Nephron progenitor cell (in vitro differentiated cells): ENCODE data around the gene CACNA2D3.

ENCODE experiments used
- DNase-seq: peaks from one replicate; pipeline ENCODE4 v3.0.0; 2021
- H3K27ac Mint-ChIP-seq: 2 replicates; pipeline ENCODE4 v1.8.0; 2021; ENCODE audit warnings: mild to moderate bottlenecking, moderate library complexity, mixed read lengths
- H3K27me3 Mint-ChIP-seq: 2 replicates; pipeline ENCODE4 v1.8.0; 2021; ENCODE audit warnings: mild to moderate bottlenecking, low read depth, mixed read lengths; ENCODE audit not compliant: poor library complexity
- H3K36me3 Mint-ChIP-seq: 2 replicates; pipeline ENCODE4 v1.8.0; 2021; ENCODE audit warnings: low read depth, mixed read lengths
- H3K4me1 Mint-ChIP-seq: 2 replicates; pipeline ENCODE4 v1.8.0; 2021; ENCODE audit warnings: mixed read lengths
- H3K4me3 Mint-ChIP-seq: 2 replicates; pipeline ENCODE4 v1.8.0; 2021; ENCODE audit warnings: mild to moderate bottlenecking, moderate library complexity, mixed read lengths
- H3K9me3 Mint-ChIP-seq: 2 replicates; pipeline ENCODE4 v1.8.0; 2021; ENCODE audit warnings: mild to moderate bottlenecking, moderate library complexity, mixed read lengths
- TF ChIP-seq, protein P1 (sequence below): fragments of 200-600 bp; sonication (generic); IDR thresholded peaks from 2 replicates; pipeline ENCODE4 v1.5.0; 2021; ENCODE audit warnings: antibody characterized with exemption

The CACNA2D3 gene

GRCh38 chr3:54712539-54712938 is 590.2 kb downstream of the CACNA2D3 start:
- TF ChIP-seq, protein P1, sequence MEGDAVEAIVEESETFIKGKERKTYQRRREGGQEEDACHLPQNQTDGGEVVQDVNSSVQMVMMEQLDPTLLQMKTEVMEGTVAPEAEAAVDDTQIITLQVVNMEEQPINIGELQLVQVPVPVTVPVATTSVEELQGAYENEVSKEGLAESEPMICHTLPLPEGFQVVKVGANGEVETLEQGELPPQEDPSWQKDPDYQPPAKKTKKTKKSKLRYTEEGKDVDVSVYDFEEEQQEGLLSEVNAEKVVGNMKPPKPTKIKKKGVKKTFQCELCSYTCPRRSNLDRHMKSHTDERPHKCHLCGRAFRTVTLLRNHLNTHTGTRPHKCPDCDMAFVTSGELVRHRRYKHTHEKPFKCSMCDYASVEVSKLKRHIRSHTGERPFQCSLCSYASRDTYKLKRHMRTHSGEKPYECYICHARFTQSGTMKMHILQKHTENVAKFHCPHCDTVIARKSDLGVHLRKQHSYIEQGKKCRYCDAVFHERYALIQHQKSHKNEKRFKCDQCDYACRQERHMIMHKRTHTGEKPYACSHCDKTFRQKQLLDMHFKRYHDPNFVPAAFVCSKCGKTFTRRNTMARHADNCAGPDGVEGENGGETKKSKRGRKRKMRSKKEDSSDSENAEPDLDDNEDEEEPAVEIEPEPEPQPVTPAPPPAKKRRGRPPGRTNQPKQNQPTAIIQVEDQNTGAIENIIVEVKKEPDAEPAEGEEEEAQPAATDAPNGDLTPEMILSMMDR, result no peak
- DNase-seq, result no peak

GRCh38 chr3:54713031-54713430 is 590.7 kb downstream of the CACNA2D3 start:
- TF ChIP-seq, protein P1, result no peak
- no peak overlapping the region for H3K4me3 Mint-ChIP-seq
- no peaks in the 10 kb centered on the region for H3K4me1 Mint-ChIP-seq
- no peaks in the 10 kb centered on the region for H3K9me3 Mint-ChIP-seq
- no peak for DNase-seq
- H3K36me3 Mint-ChIP-seq, result no peaks in the 10 kb centered on the region
- peaks cover 2% of the 10 kb centered on the region for H3K27me3 Mint-ChIP-seq
- H3K27ac Mint-ChIP-seq, result no peak overlapping the region

More at GRCh38 chr3:54712539-54712938, 590.2 kb downstream of the CACNA2D3 start:
- H3K4me3 Mint-ChIP-seq, result no peak overlapping the region
- H3K36me3 Mint-ChIP-seq, result no peaks in the 10 kb centered on the region
- peaks cover 2% of the 10 kb centered on the region for H3K27me3 Mint-ChIP-seq
- H3K27ac Mint-ChIP-seq, result no peak overlapping the region
- H3K4me1 Mint-ChIP-seq, result no peaks in the 10 kb centered on the region
- no peaks in the 10 kb centered on the region for H3K9me3 Mint-ChIP-seq

DNA sequence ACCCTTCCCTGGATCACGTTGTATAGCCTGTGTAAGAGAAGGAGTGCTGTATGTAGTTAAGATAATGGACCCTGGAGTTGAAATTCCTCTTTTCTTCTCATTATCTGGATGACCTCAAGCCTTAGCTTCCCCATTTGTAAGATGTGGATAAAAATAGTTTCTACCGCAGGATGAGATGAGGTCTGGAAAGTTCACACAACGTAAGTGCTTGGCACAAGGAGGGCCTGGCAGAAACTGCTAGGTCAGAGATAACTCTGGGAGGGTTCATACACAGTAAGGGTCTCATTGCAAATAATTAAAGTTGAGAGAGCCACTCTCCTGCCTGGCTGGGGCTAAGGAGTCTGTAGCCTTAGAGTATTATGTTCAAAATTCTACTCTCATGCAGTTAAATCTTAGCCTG is 591.1 kb downstream of the CACNA2D3 start:
- H3K27me3 Mint-ChIP-seq, result peaks cover 2% of the 10 kb centered on the region
- H3K4me1 Mint-ChIP-seq, result no peaks in the 10 kb centered on the region
- TF ChIP-seq, protein P1, result no peak
- no peak overlapping the region for H3K4me3 Mint-ChIP-seq
- no peaks in the 10 kb centered on the region for H3K9me3 Mint-ChIP-seq
- H3K27ac Mint-ChIP-seq, result no peak overlapping the region
- no peaks in the 10 kb centered on the region for H3K36me3 Mint-ChIP-seq
- no peak for DNase-seq

DNA sequence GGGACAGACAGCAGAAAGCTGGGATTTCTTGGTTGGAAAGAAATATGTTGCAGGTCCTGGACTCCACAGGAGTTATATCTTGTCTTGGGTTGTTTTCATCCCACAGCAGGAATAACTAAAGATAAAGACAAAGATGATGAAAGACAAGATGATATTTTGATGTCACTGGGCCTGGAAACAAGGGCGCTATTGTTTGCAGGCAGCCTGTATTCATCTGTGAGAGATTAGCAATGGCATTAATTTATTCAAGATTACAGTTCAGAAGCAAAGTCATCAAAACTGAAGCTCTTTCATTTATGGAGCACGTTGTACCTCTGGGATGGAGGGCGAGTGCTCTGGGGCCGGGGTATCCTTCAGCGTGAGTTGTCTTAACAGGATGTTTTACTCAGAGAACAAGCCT is 591.7 kb downstream of the CACNA2D3 start:
- TF ChIP-seq, protein P1, result no peak
- no peaks in the 10 kb centered on the region for H3K9me3 Mint-ChIP-seq
- no peaks in the 10 kb centered on the region for H3K36me3 Mint-ChIP-seq
- no peak overlapping the region for H3K4me3 Mint-ChIP-seq
- no peak for DNase-seq
- no peaks in the 10 kb centered on the region for H3K4me1 Mint-ChIP-seq
- H3K27ac Mint-ChIP-seq, result no peak overlapping the region
- peaks cover 2% of the 10 kb centered on the region for H3K27me3 Mint-ChIP-seq

- Mint-ChIP-seq H3K27me3 (no peaks in the 10 kb centered on the region), H3K9me3 (no peaks in the 10 kb centered on the region), H3K36me3 (no peaks in the 10 kb centered on the region), H3K27ac (no peak overlapping the region), H3K4me3 (no peak overlapping the region), H3K4me1 (no peaks in the 10 kb centered on the region)
- no peak for DNase-seq
- TF ChIP-seq, protein P1, result no peak
Observed at GRCh38 chr3:54717506-54717905, 595.2 kb downstream of the CACNA2D3 start.

GRCh38 chr3:54719914-54720313 is 597.6 kb downstream of the CACNA2D3 start:
- no peak for DNase-seq
- Mint-ChIP-seq H3K4me3 (no peak overlapping the region), H3K4me1 (no peaks in the 10 kb centered on the region), H3K9me3 (peaks cover 14% of the 10 kb centered on the region), H3K27ac (no peak overlapping the region), H3K36me3 (no peaks in the 10 kb centered on the region), H3K27me3 (peaks cover 3% of the 10 kb centered on the region)
- TF ChIP-seq, protein P1, result no peak
